ENCODE results near the gene SPATA6L. TPM values are rescaled to one million over a fixed set of nuclear protein-coding genes. Genes with fewer than 3 reads are reported as not detected.

Gene SPATA6L
- total and polyA plus RNA-seq, 10 of the 15 experiments (the other 5 are each of a cell fraction or from before 2014, with no cell fraction given) = 0.37 to 1.6 (median 0.91) TPM

DNA sequence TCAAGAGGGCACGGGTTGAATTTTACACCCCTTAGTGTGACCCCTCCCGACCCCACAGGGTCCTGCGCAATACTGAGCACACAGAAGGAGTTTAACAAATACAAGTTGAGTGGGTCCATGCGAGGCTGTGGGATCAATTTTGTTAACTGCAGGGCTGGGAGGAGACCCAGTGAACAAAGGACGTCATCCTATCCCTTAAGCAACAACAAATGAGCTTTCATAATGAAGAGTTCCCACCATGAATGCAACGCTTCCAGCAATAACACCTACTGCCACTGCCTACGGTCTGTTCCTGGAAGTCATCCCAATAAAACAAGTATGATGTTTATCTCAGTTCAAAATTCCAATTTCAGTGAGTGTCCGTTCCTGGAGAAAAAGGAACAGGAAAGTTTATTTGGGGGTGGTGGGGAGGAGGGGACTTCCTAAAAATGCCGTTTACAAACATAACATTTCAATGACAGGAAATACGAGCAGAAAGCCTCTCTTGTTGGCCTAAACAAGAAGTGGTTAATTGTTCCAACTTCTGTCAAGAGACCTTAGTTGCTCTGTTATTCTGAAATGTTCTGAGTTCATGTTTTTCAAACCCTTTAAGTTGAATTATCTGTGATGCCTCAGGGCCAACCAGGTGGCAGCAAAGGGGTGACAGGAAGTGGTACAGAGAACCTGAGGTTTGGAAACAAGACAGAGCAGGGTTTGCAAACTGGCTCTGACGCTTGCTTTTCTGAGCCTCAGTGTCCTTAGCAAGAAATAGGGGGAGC is 69.9 kb downstream of the SPATA6L start (continued):
- TF ChIP-seq POLR2AphosphoS2 (IDR thresholded peaks at IDR 0.05; ENCODE audit: low read depth, low read length) (no peak), EGR1 (IDR thresholded peaks at IDR 0.05; ENCODE audit: borderline replicate concordance in 1 of 2, low read depth in 2 of 2, low read length in 2 of 2) (no peak), CEBPZ (IDR thresholded peaks at IDR 0.05; ENCODE audit: low read depth, low read length) (no peak)

DNA sequence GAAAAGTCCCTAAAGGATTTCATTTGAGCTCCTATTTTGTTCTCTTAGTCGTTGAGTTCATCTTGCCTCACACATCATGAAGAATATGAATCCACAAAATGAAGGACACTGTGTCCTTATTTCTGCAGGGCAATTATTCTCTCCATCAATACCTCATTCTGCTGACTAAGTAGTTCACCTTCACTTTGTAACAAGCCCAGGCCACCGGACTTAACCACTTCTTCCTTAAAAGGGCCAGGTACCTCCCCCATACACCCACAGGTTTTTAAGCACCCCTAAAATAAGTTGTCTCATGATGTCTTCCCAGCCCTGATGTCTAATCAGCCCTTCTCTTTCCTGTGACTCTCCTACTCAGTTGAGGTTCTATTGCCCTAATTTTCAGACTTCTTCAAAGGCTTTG is 71.3 kb downstream of the SPATA6L start:
- Histone ChIP-seq H3K27me3 (replicated peaks in 1 of 2; ENCODE audit: control insufficient read depth in 2 of 2, insufficient read depth in 2 of 2, low read length in 1 of 2) (no peaks in the 10 kb centered on the region), H2AFZ (ENCODE audit: control insufficient read depth, low read depth, low read length) (no peak overlapping the region), H3K4me1 (ENCODE audit: control insufficient read depth, insufficient read depth, low read length) (peaks cover 5% of the 10 kb centered on the region; the same call in 1 of the 2 replicates), H3K36me3 (ENCODE audit: control insufficient read depth in 2 of 2, insufficient read depth in 2 of 2, low read length in 1 of 2) (no peaks in the 10 kb centered on the region), H3K4me3 (no peak overlapping the region), H3K4me2 (ENCODE audit: control insufficient read depth, insufficient read depth) (no peak overlapping the region), H3K79me2 (ENCODE audit: control insufficient read depth, insufficient read depth, low read length) (no peaks in the 10 kb centered on the region), H4K20me1 (ENCODE audit: control insufficient read depth, insufficient read depth) (no peaks in the 10 kb centered on the region), H3K9me3 (replicated peaks; ENCODE audit: control insufficient read depth, insufficient read depth, low read length) (no peaks in the 10 kb centered on the region; the same call in 2 of the 3 replicates), H3K27ac (ENCODE audit: control insufficient read depth, insufficient read depth) (no peak overlapping the region), H3K9ac (ENCODE audit: control insufficient read depth, insufficient read depth, low read length) (no peak overlapping the region)
- no TSS peak for BruUV-seq (replicated peaks)
- ChIA-PET RAD21 (ENCODE audit: unreplicated experiment) (no interaction called here), POLR2A (no interaction called here), CTCF (no interaction called here), SMC1A (ENCODE audit: uncharacterized antibody, unreplicated experiment) (no interaction called here)
- FAIRE-seq (no peak), DNase-seq (ENCODE audit: low read depth, low spot score) (no peak), ATAC-seq (no peak)
- intact Hi-C loops (cut with micrococcal nuclease; ENCODE audit: unreplicated experiment) (no loop called here), in situ Hi-C loops (cut with MboI) (no loop called here)
- 29% methylated on average over 2 of the region's 2 CpGs for WGBS (ENCODE audit: insufficient coverage, insufficient replicate concordance, low lambda C conversion rate, missing lambda C conversion rate)
- no peak for TF ChIP-seq DPF2 (IDR thresholded peaks at IDR 0.05)
- 0 out of 4 replicates have a peak, but pooled peaks of 1 of the 2 experiments have one; percentile 7 for TF ChIP-seq SRF (IDR thresholded peaks at IDR 0.05; ENCODE audit: low read depth in 2 of 2, low read length in 2 of 2)

Measured in GM12878 (cell line).